Fibroblast of lung (primary cell): ENCODE data around the gene AGBL4. TPM values are rescaled to one million over a fixed set of nuclear protein-coding genes. Genes with fewer than 3 reads are reported as not detected.
A peak's percentile ranks its signal among the peaks of the same experiment; 100 is the strongest.

Experiments
- DNase-seq, 2 donors: peaks; one replicate each; pipeline versions ENCODE4 v3.0.0 to v3.0.0-alpha.2; 2010; ENCODE audit warnings: low read depth in 2 of 2
- H2AFZ ChIP-seq: 2 replicates; pipeline ENCODE4 v1.5.1; 2012; ENCODE audit warnings: low read length, control low read depth, inconsistent platforms
- H3K27ac ChIP-seq: 2 replicates; pipeline ENCODE4 v1.5.1; 2011; ENCODE audit warnings: low read length, control low read depth; ENCODE audit not compliant: insufficient read depth
- H3K27me3 ChIP-seq: 2 replicates; pipeline ENCODE4 v1.5.1; 2011; ENCODE audit warnings: mild to moderate bottlenecking, low read length; ENCODE audit not compliant: control insufficient read depth, insufficient read depth
- H3K36me3 ChIP-seq: 2 replicates; pipeline ENCODE4 v1.5.1; 2011; ENCODE audit warnings: low read length; ENCODE audit not compliant: control insufficient read depth, insufficient read depth
- H3K4me1 ChIP-seq: 2 replicates; pipeline ENCODE4 v1.5.1; 2011; ENCODE audit warnings: low read length; ENCODE audit not compliant: control insufficient read depth, insufficient read depth; ENCODE audit errors: extremely low read depth
- H3K4me2 ChIP-seq: 2 replicates; pipeline ENCODE4 v1.5.1; 2011; ENCODE audit warnings: low read length, control low read depth; ENCODE audit not compliant: insufficient read depth; ENCODE audit errors: extremely low read depth
- H3K4me3 ChIP-seq, 4 experiments: fragments of 200-600 bp in 1 of 4; sonication (generic) in 1 of 4; replicated peaks in 1 of 4; 2 replicates each; pipeline ENCODE4 v1.5.1; 2011 to 2016; ENCODE audit warnings: low read length in 4 of 4, low read depth in 3 of 4, mild to moderate bottlenecking in 3 of 4, control low read depth in 2 of 4, inconsistent platforms in 1 of 4, mixed read lengths in 1 of 4; ENCODE audit not compliant: insufficient read depth in 1 of 4; ENCODE audit errors: control extremely low read depth in 1 of 4
- H3K79me2 ChIP-seq: 2 replicates; pipeline ENCODE4 v1.5.1; 2012; ENCODE audit warnings: mild to moderate bottlenecking, low read length, inconsistent platforms; ENCODE audit not compliant: control insufficient read depth, insufficient read depth
- H3K9ac ChIP-seq: 2 replicates; pipeline ENCODE4 v1.5.1; 2011; ENCODE audit warnings: mild to moderate bottlenecking, low read length, control low read depth; ENCODE audit not compliant: insufficient read depth
- H3K9me3 ChIP-seq: 2 replicates; pipeline ENCODE4 v1.5.1; 2012; ENCODE audit warnings: low read depth, low read length; ENCODE audit not compliant: control insufficient read depth, insufficient read depth
- H4K20me1 ChIP-seq: 2 replicates; pipeline ENCODE4 v1.5.1; 2011; ENCODE audit warnings: low read length; ENCODE audit not compliant: control insufficient read depth, insufficient read depth; ENCODE audit errors: extremely low read depth
- CTCF ChIP-seq, 2 donors: IDR thresholded peaks in 1 of 2; conservative IDR thresholded peaks in 1 of 2; 1 replicate in 1 of 2; 2 replicates in 1 of 2; pipeline ENCODE4 v1.5.1; 2011 to 2012; ENCODE audit warnings: low read length in 2 of 2, control low read depth in 1 of 2, inconsistent platforms in 1 of 2, low read depth in 1 of 2, mild to moderate bottlenecking in 1 of 2
- EZH2 ChIP-seq: IDR thresholded peaks from 2 replicates; pipeline ENCODE4 v1.5.1; 2012; ENCODE audit warnings: low read length, control low read depth, mild to moderate bottlenecking; ENCODE audit errors: missing control alignments
- polyA plus RNA-seq, 2 donors: library from polyadenylated mRNA; depleted of rRNA in 1 of 2; stranded (reverse) in 1 of 2; unstranded in 1 of 2; fragments of >200 nt; gene quantifications; 2 replicates each; pipeline ENCODE4 v1.2.1, GENCODE V29; 2011 to 2012; ENCODE audit warnings: missing spikeins in 1 of 2
- total RNA-seq: library from RNA; depleted of rRNA; stranded (reverse); fragments of >200 nt; gene quantifications from 2 replicates; pipeline ENCODE4 v1.2.1, GENCODE V29; 2014

Gene AGBL4
- total and polyA plus RNA-seq, 2 donors (not counting 1 experiment from before 2014, with no cell fraction given) = not detected

GRCh38 chr1:49051647-49052046, 972.1 kb downstream of the AGBL4 start:
- Histone ChIP-seq H2AFZ (no peak overlapping the region), H3K27me3 (no peaks in the 10 kb centered on the region), H4K20me1 (no peaks in the 10 kb centered on the region), H3K4me1 (no peaks in the 10 kb centered on the region), H3K79me2 (no peaks in the 10 kb centered on the region), H3K9me3 (no peaks in the 10 kb centered on the region), H3K9ac (no peak overlapping the region), H3K36me3 (no peaks in the 10 kb centered on the region), H3K4me2 (no peak overlapping the region), H3K4me3 (no peak overlapping the region), H3K27ac (no peak overlapping the region)
- TF ChIP-seq EZH2 (no peak), CTCF (conservative IDR thresholded peaks at IDR 0.05 in 1 of 2, IDR thresholded peaks at IDR 0.05 in 1 of 2; ENCODE audit: low read depth in 1 of 2, low read length in 2 of 2) (no peak)
- DNase-seq = peak in 1 of 2 donors; percentile 32

GRCh38 chr1:49050041-49050440, 973.7 kb downstream of the AGBL4 start:
- Histone ChIP-seq H4K20me1 (no peaks in the 10 kb centered on the region), H3K27ac (no peak overlapping the region), H3K4me1 (no peaks in the 10 kb centered on the region), H3K4me2 (no peak overlapping the region), H2AFZ (no peak overlapping the region), H3K36me3 (no peaks in the 10 kb centered on the region), H3K9me3 (no peaks in the 10 kb centered on the region), H3K9ac (no peak overlapping the region), H3K27me3 (no peaks in the 10 kb centered on the region), H3K4me3 (no peak overlapping the region), H3K79me2 (no peaks in the 10 kb centered on the region)
- no peak for DNase-seq
- TF ChIP-seq EZH2 = no peak
- no peak for TF ChIP-seq CTCF (conservative IDR thresholded peaks at IDR 0.05 in 1 of 2, IDR thresholded peaks at IDR 0.05 in 1 of 2; ENCODE audit: low read depth in 1 of 2, low read length in 2 of 2)

GRCh38 chr1:49048188-49048587, 975.6 kb downstream of the AGBL4 start:
- Histone ChIP-seq H4K20me1 (no peaks in the 10 kb centered on the region), H3K4me2 (no peak overlapping the region), H2AFZ (no peak overlapping the region), H3K4me3 (no peak overlapping the region), H3K27ac (no peak overlapping the region), H3K36me3 (no peaks in the 10 kb centered on the region), H3K4me1 (no peaks in the 10 kb centered on the region), H3K9ac (no peak overlapping the region), H3K79me2 (no peaks in the 10 kb centered on the region), H3K9me3 (no peaks in the 10 kb centered on the region), H3K27me3 (no peaks in the 10 kb centered on the region)
- no peak for DNase-seq
- TF ChIP-seq EZH2 = no peak
- no peak for TF ChIP-seq CTCF (conservative IDR thresholded peaks at IDR 0.05 in 1 of 2, IDR thresholded peaks at IDR 0.05 in 1 of 2; ENCODE audit: low read depth in 1 of 2, low read length in 2 of 2)
